WERI-Rb-1 (cell line): ENCODE data around the gene MNAT1.

Experiments
- DNase-seq: peaks from one replicate; pipeline ENCODE4 v3.0.0-alpha.2; 2020
- H3K27ac ChIP-seq: fragments of 250-450 bp; sonication (Bioruptor Pico); 2 replicates; pipeline ENCODE4 v1.5.1; 2020; ENCODE audit warnings: mild to moderate bottlenecking, moderate library complexity
- H3K27me3 ChIP-seq: fragments of 250-450 bp; sonication (Bioruptor Pico); 2 replicates; pipeline ENCODE4 v1.5.1; 2021; ENCODE audit warnings: mild to moderate bottlenecking, low read depth, moderate library complexity; ENCODE audit not compliant: insufficient read depth, severe bottlenecking
- H3K36me3 ChIP-seq: fragments of 250-450 bp; sonication (Bioruptor Pico); 2 replicates; pipeline ENCODE4 v1.5.1; 2020; ENCODE audit warnings: mild to moderate bottlenecking, moderate library complexity
- H3K4me3 ChIP-seq: 2 replicates; pipeline ENCODE4 v1.5.1; 2011; ENCODE audit warnings: low read depth, mild to moderate bottlenecking, control low read depth, low read length
- H3K9me3 ChIP-seq: fragments of 250-450 bp; sonication (Bioruptor Pico); 2 replicates; pipeline ENCODE4 v1.5.1; 2021; ENCODE audit warnings: mild to moderate bottlenecking, moderate library complexity; ENCODE audit not compliant: severe bottlenecking
- TF ChIP-seq, protein P1 (sequence below): IDR thresholded peaks from 2 replicates; pipeline ENCODE4 v1.5.1; 2011; ENCODE audit warnings: low read depth, mild to moderate bottlenecking, control low read depth, inconsistent platforms, low read length

The MNAT1 gene

DNA sequence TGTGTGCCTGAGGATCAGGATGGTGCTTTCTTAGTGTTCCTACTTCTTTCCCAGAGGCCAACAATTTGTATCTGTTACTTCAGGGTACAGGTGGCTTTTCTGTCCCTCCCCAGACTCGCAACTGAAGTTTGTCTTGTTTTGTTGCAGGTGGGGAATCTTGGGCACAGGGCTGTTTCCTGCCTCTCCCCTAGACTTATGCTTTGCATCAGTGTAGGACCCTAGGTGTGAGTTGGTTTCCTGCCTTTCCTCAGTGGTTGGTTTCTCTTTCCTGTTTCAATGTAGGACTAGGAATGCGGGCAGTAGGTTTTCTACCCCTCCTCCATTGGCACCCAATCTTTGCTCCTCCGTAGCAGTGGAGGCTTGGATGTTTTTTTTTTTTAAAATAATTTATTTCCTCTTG, 159.3 kb downstream of the MNAT1 start:
- Histone ChIP-seq H3K4me3 (no peak overlapping the region), H3K36me3 (no peaks in the 10 kb centered on the region), H3K9me3 (no peaks in the 10 kb centered on the region), H3K27me3 (no peaks in the 10 kb centered on the region), H3K27ac (no peak overlapping the region)
- TF ChIP-seq, protein P1, sequence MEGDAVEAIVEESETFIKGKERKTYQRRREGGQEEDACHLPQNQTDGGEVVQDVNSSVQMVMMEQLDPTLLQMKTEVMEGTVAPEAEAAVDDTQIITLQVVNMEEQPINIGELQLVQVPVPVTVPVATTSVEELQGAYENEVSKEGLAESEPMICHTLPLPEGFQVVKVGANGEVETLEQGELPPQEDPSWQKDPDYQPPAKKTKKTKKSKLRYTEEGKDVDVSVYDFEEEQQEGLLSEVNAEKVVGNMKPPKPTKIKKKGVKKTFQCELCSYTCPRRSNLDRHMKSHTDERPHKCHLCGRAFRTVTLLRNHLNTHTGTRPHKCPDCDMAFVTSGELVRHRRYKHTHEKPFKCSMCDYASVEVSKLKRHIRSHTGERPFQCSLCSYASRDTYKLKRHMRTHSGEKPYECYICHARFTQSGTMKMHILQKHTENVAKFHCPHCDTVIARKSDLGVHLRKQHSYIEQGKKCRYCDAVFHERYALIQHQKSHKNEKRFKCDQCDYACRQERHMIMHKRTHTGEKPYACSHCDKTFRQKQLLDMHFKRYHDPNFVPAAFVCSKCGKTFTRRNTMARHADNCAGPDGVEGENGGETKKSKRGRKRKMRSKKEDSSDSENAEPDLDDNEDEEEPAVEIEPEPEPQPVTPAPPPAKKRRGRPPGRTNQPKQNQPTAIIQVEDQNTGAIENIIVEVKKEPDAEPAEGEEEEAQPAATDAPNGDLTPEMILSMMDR, result no peak
- no peak for DNase-seq

DNA sequence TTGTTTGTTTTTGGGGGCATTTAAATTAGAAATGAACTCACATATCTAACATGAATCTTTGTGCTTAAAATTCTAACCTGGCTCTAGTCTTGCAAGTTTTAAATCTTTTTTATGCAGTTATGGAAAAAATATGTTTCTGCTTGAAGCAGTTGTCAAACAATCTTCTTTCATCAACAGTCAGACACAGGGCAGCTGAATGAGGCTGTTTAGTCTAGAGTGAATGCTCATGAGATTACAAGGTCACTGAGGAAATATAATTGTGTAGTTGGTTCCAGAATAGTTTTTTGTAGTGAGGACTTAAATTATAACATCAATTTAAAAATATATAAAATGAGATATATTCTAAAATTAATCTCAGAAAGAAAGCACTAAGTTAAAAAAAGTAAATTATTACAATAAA, 169.8 kb downstream of the MNAT1 start:
- no peak for DNase-seq
- Histone ChIP-seq H3K27me3 (no peaks in the 10 kb centered on the region), H3K4me3 (no peak overlapping the region), H3K27ac (no peak overlapping the region), H3K9me3 (no peaks in the 10 kb centered on the region), H3K36me3 (no peaks in the 10 kb centered on the region)
- TF ChIP-seq, protein P1, result no peak

DNA sequence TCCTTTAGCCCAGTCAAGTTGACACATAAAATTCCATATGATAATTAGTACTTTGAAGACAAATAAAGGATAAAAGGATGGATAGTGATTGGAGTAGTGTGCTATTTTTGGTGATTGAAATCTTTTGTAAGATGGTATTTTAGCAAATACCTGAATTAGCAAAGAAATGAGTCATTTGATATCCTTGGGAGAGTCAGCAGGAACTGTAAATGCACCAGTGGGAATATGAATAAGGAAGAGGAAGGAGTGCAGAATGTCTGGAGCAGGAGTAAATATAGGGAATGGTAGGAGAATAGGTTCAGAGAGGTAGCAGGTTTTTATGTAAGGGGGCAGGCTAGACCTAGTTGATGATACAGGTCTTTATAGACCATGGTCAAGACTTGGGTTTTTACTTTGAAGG, 171.4 kb downstream of the MNAT1 start:
- Histone ChIP-seq H3K9me3 (no peaks in the 10 kb centered on the region), H3K4me3 (no peak overlapping the region), H3K27ac (no peak overlapping the region), H3K36me3 (no peaks in the 10 kb centered on the region), H3K27me3 (no peaks in the 10 kb centered on the region)
- no peak for DNase-seq
- TF ChIP-seq, protein P1, result no peak

DNA sequence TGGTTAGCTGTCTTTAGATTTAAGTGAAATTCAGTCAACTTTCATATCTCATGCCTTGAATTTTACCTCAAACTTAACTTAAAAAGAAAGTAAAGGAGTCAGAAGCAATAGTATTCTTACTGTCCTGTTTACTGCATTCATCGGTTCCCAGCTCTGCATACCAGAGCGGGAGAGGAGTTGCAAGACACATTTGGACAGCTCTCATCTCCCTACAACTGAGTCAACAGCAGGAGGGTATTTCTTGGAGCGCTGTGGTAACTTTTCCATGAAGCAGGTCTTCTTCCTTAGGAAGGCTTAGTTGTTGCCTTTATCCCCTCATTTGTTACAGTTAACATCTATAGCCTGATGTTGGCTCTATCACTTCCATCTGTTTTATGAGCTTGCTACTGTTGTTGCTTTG, 181.2 kb downstream of the MNAT1 start:
- Histone ChIP-seq H3K9me3 (no peaks in the 10 kb centered on the region), H3K27ac (no peak overlapping the region), H3K27me3 (no peaks in the 10 kb centered on the region), H3K36me3 (no peaks in the 10 kb centered on the region), H3K4me3 (no peak overlapping the region)
- TF ChIP-seq, protein P1, result no peak
- DNase-seq, result no peak

DNA sequence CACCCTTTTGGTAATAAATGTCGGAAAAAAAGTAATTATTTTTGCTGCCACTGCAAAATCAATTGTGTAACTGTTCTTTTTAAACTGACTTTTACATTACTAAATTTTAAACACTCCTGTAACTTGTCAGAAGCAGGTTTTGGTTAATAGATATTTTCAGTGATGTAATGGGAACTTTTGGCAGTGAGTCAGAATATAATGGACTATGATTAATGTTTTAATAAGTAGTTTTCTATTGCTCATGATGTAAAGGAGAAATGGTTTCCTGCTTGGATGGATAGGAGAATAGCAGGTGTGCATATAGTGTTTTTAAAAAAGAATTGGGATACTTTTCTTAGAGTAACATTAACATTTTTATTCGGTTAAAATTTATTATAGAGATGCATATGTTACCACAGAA, 187.5 kb downstream of the MNAT1 start:
- no peaks in the 10 kb centered on the region for H3K36me3 ChIP-seq
- H3K9me3 ChIP-seq, result no peaks in the 10 kb centered on the region
- H3K4me3 ChIP-seq, result no peak overlapping the region
- H3K27me3 ChIP-seq, result no peaks in the 10 kb centered on the region
- TF ChIP-seq, protein P1, result no peak
- H3K27ac ChIP-seq, result no peak overlapping the region
- DNase-seq, result no peak

DNA sequence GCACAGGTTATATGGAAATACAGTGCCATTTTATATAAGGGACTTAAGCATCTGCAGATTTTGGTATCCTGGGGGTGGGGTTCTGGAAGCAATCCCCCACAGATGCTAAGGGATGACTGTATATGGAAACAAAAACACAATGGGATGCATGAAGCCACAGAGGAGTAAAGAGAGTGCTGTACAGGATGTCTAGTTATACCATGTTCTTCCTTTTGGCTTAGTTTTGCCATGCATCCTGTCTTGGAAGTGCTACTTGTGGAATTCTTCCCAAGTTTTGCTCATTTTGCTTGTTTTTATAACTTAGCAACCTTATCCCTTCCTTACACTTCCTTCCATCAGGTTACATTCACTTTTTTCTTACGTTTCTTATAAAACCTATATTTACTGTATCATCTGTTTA, 190.7 kb downstream of the MNAT1 start:
- H3K4me3 ChIP-seq, result no peak overlapping the region
- TF ChIP-seq, protein P1, result no peak
- H3K27ac ChIP-seq, result no peak overlapping the region
- no peaks in the 10 kb centered on the region for H3K27me3 ChIP-seq
- no peaks in the 10 kb centered on the region for H3K9me3 ChIP-seq
- DNase-seq, result no peak
- H3K36me3 ChIP-seq, result no peaks in the 10 kb centered on the region
